H9 (cell line): ENCODE data around the gene TMED6. TPM values are rescaled to one million over a fixed set of nuclear protein-coding genes. Genes with fewer than 3 reads are reported as not detected.

Source experiments
- DNase-seq: peaks from one replicate; pipeline ENCODE4 v3.0.0-alpha.2; 2017
- H2AFZ ChIP-seq: one replicate; pipeline ENCODE4 v1.6.1; 2013; ENCODE audit warnings: mild to moderate bottlenecking, low read length, control low read depth, moderate library complexity
- H2AK5ac ChIP-seq: 2 replicates; pipeline ENCODE4 v1.6.1; 2013; ENCODE audit warnings: low read length, control low read depth, mixed read lengths; ENCODE audit not compliant: insufficient read length
- H2BK120ac ChIP-seq: one replicate; pipeline ENCODE4 v1.6.1; 2013; ENCODE audit warnings: low read depth, mild to moderate bottlenecking, low read length, control low read depth, inconsistent platforms; ENCODE audit not compliant: poor library complexity, severe bottlenecking
- H2BK12ac ChIP-seq: 2 replicates; pipeline ENCODE4 v1.6.1; 2013; ENCODE audit warnings: low read length, control low read depth, mixed read lengths, low read depth; ENCODE audit not compliant: insufficient read length
- H2BK15ac ChIP-seq: 2 replicates; pipeline ENCODE4 v1.6.1; 2013; ENCODE audit warnings: low read depth, low read length, control low read depth
- H2BK20ac ChIP-seq: one replicate; pipeline ENCODE4 v1.6.1; 2013; ENCODE audit warnings: low read depth, mild to moderate bottlenecking, low read length, control low read depth, inconsistent platforms; ENCODE audit not compliant: poor library complexity, severe bottlenecking
- H2BK5ac ChIP-seq: 2 replicates; pipeline ENCODE4 v1.6.1; 2013; ENCODE audit warnings: low read length, control low read depth, mixed read lengths; ENCODE audit not compliant: insufficient read length
- H3K14ac ChIP-seq: 2 replicates; pipeline ENCODE4 v1.6.1; 2013; ENCODE audit warnings: low read length, control low read depth; ENCODE audit not compliant: insufficient read depth
- H3K18ac ChIP-seq: 2 replicates; pipeline ENCODE4 v1.6.1; 2013; ENCODE audit warnings: low read depth, mild to moderate bottlenecking, mixed read lengths, low read length, control low read depth; ENCODE audit not compliant: insufficient read length
- H3K23ac ChIP-seq: 2 replicates; pipeline ENCODE4 v1.6.1; 2013; ENCODE audit warnings: low read length, control low read depth, mixed read lengths, low read depth; ENCODE audit not compliant: insufficient read length
- H3K23me2 ChIP-seq: 2 replicates; pipeline ENCODE4 v1.6.1; 2013; ENCODE audit warnings: low read depth, mild to moderate bottlenecking, mixed read lengths, low read length, control low read depth; ENCODE audit not compliant: insufficient read length, poor library complexity, severe bottlenecking
- H3K27ac ChIP-seq: 2 replicates; pipeline ENCODE4 v1.5.1; 2013; ENCODE audit warnings: low read length, control low read depth, mixed read lengths, low read depth; ENCODE audit not compliant: insufficient read length
- H3K27me3 ChIP-seq: 2 replicates; pipeline ENCODE4 v1.6.1; 2013; ENCODE audit warnings: low read length, control low read depth, inconsistent platforms; ENCODE audit not compliant: insufficient read depth
- H3K4ac ChIP-seq: 2 replicates; pipeline ENCODE4 v1.6.1; 2013; ENCODE audit warnings: low read depth, mild to moderate bottlenecking, control low read depth, inconsistent platforms, low read length, moderate library complexity
- H3K4me1 ChIP-seq: 2 replicates; pipeline ENCODE4 v1.6.1; 2013; ENCODE audit warnings: low read length, control low read depth, inconsistent platforms; ENCODE audit not compliant: insufficient read depth
- H3K4me2 ChIP-seq: 2 replicates; pipeline ENCODE4 v1.6.1; 2013; ENCODE audit warnings: low read length, control low read depth, mixed read lengths; ENCODE audit not compliant: insufficient read length, insufficient read depth
- H3K56ac ChIP-seq: 2 replicates; pipeline ENCODE4 v1.6.1; 2013; ENCODE audit warnings: low read depth, mild to moderate bottlenecking, mixed read lengths, low read length, control low read depth; ENCODE audit not compliant: insufficient read length
- H3K79me1 ChIP-seq: 2 replicates; pipeline ENCODE4 v1.6.1; 2013; ENCODE audit warnings: low read depth, mild to moderate bottlenecking, moderate library complexity, low read length, control low read depth, inconsistent platforms; ENCODE audit not compliant: insufficient read depth, poor library complexity, severe bottlenecking
- H3K79me2 ChIP-seq: 2 replicates; pipeline ENCODE4 v1.6.1; 2013; ENCODE audit warnings: low read length, control low read depth, inconsistent platforms; ENCODE audit not compliant: insufficient read depth
- H3K9ac ChIP-seq: 2 replicates; pipeline ENCODE4 v1.6.1; 2013; ENCODE audit warnings: low read length, control low read depth, mixed read lengths; ENCODE audit not compliant: insufficient read length; ENCODE audit errors: extremely low read depth
- H3K9me3 ChIP-seq: one replicate; pipeline ENCODE4 v1.6.1; 2013; ENCODE audit warnings: low read depth, low read length, inconsistent platforms; ENCODE audit not compliant: control insufficient read depth
- H3T11ph ChIP-seq: one replicate; pipeline ENCODE4 v1.6.1; 2013; ENCODE audit warnings: mild to moderate bottlenecking, low read length, control low read depth, inconsistent platforms
- H4K20me1 ChIP-seq: one replicate; pipeline ENCODE4 v1.6.1; 2013; ENCODE audit not compliant: control insufficient read depth, insufficient read length, insufficient read depth
- H4K5ac ChIP-seq: 2 replicates; pipeline ENCODE4 v1.6.1; 2013; ENCODE audit warnings: low read depth, mild to moderate bottlenecking, mixed read lengths, low read length, control low read depth; ENCODE audit not compliant: insufficient read length
- H4K8ac ChIP-seq: replicated peaks from 2 replicates; pipeline ENCODE4 v1.6.1; 2013; ENCODE audit warnings: low read length, control low read depth, mixed read lengths, low read depth; ENCODE audit not compliant: insufficient read length
- H4K91ac ChIP-seq: 2 replicates; pipeline ENCODE4 v1.6.1; 2013; ENCODE audit warnings: low read depth, mild to moderate bottlenecking, moderate library complexity, mixed read lengths, low read length, control low read depth; ENCODE audit not compliant: insufficient read length
- H3K27ac Mint-ChIP-seq, 3 experiments: 2 replicates in 2 of 3; 3 replicates in 1 of 3; pipeline ENCODE4 v1.8.0; 2020 to 2021; ENCODE audit warnings: mixed read lengths in 3 of 3, mild to moderate bottlenecking in 1 of 3, moderate library complexity in 1 of 3
- H3K27me3 Mint-ChIP-seq: 2 replicates; pipeline ENCODE4 v1.8.0; 2021; ENCODE audit warnings: low read depth, mild to moderate bottlenecking, moderate library complexity, mixed read lengths
- H3K36me3 Mint-ChIP-seq, 3 experiments: 2 replicates in 2 of 3; 3 replicates in 1 of 3; pipeline ENCODE4 v1.8.0; 2020 to 2021; ENCODE audit warnings: low read depth in 3 of 3, mixed read lengths in 3 of 3; ENCODE audit not compliant: insufficient read depth in 1 of 3
- H3K4me1 Mint-ChIP-seq, 2 experiments: 2 replicates each; pipeline ENCODE4 v1.8.0; 2020; ENCODE audit warnings: mixed read lengths in 2 of 2
- H3K4me3 Mint-ChIP-seq, 2 experiments: 2 replicates in 1 of 2; 3 replicates in 1 of 2; pipeline ENCODE4 v1.8.0; 2020 to 2021; ENCODE audit warnings: mild to moderate bottlenecking in 2 of 2, mixed read lengths in 2 of 2, moderate library complexity in 1 of 2
- H3K9me3 Mint-ChIP-seq, 2 experiments: 2 replicates in 1 of 2; 3 replicates in 1 of 2; pipeline ENCODE4 v1.8.0; 2020; ENCODE audit warnings: mild to moderate bottlenecking in 2 of 2, mixed read lengths in 2 of 2, moderate library complexity in 1 of 2
- CTCF ChIP-seq: fragments of 200-600 bp; sonication (generic); conservative IDR thresholded peaks from 3 replicates; pipeline ENCODE4 v1.8.0; 2021; ENCODE audit warnings: antibody characterized with exemption, mild to moderate bottlenecking
- WGBS: extraction: QIAGEN DNeasy Blood & Tissue Kit; methylation state at CpG from one replicate; pipeline ENCODE4 v1.1.7; 2013; ENCODE audit warnings: missing lambda C conversion rate, low lambda C conversion rate, mixed read lengths; ENCODE audit not compliant: insufficient read length; ENCODE audit errors: extremely low coverage; 5-methylcytosine and 5-hydroxymethylcytosine counted together
- total RNA-seq: library from RNA; stranded (reverse); gene quantifications from 2 replicates; pipeline ENCODE4 v1.2.1, GENCODE V29; 2021

TMED6 gene
- total RNA-seq, 1 experiment from 2014 or later, result 0.31 TPM

GRCh38 chr16:69365901-69366300, 14.3 kb upstream of the TMED6 start:
- Histone ChIP-seq H2BK120ac (no peak overlapping the region), H3K9ac (no peak overlapping the region), H3K4me1 (no peaks in the 10 kb centered on the region), H2AFZ (no peak overlapping the region), H3K23ac (no peak overlapping the region), H3K9me3 (no peaks in the 10 kb centered on the region), H3K27me3 (no peaks in the 10 kb centered on the region), H2BK5ac (no peak overlapping the region), H3K79me1 (no peaks in the 10 kb centered on the region), H3K4me2 (no peak overlapping the region), H4K5ac (no peak overlapping the region), H3K23me2 (no peaks in the 10 kb centered on the region), H3K79me2 (no peaks in the 10 kb centered on the region), H3K27ac (no peak overlapping the region), H4K20me1 (no peaks in the 10 kb centered on the region), H2BK15ac (no peak overlapping the region), H2BK20ac (no peak overlapping the region), H2BK12ac (no peak overlapping the region), H3K56ac (no peak overlapping the region), H3T11ph (no peak overlapping the region), H4K8ac (no peak overlapping the region), H3K18ac (no peak overlapping the region), H4K91ac (no peak overlapping the region), H3K14ac (no peak overlapping the region), H2AK5ac (no peak overlapping the region), H3K4ac (no peak overlapping the region)
- Mint-ChIP-seq H3K36me3 (peaks cover 22 to 57% (median 51%) of the 10 kb centered on the region in 3 experiments; a peak in 6 of 7 replicates), H3K27ac (peak overlapping the region in 2 of 3 experiments; percentile 1 to 7; a peak in 1 of 7 replicates), H3K9me3 (no peaks in the 10 kb centered on the region), H3K4me3 (no peak overlapping the region), H3K4me1 (no peaks in the 10 kb centered on the region), H3K27me3 (no peaks in the 10 kb centered on the region)
- DNase-seq, result no peak
- no peak for TF ChIP-seq CTCF
- WGBS, result no CpG with 5 or more reads among the region's 2 CpGs
